Breast epithelium (tissue), 3 donors: ENCODE results near the gene PLXNA2.

Source experiments
- CTCF ChIP-seq, 3 donors: fragments of 450-650 bp; IDR thresholded peaks; one replicate each; pipeline ENCODE4 v1.5.1; 2016 to 2017; ENCODE audit warnings: antibody characterized with exemption in 3 of 3, mild to moderate bottlenecking in 3 of 3, moderate library complexity in 3 of 3
- POLR2AphosphoS5 ChIP-seq, 3 donors: sonication (generic); formaldehyde crosslinking; IDR thresholded peaks; one replicate each; pipeline ENCODE4 v1.6.1; 2017; ENCODE audit warnings: antibody characterized with exemption in 3 of 3

DNA sequence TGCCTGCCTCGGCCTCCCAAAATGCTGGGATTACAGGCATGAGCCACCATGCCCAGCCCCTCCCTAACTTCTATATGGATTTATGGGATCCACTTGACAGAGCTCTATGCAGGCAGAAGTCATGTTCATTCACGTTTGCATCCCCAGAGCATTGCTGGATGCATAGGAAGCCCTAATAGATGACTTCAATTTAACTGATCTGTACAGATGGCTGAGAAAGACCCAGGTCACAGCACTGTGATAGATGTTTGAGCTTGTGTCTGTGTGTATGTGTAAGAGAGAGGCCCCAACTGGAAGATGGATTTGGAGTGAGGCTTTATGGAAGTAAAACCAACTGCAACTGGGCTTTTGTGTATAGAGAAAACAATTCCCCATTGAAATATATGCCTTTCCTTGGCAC lies 30.9 kb upstream of the PLXNA2 start:
- TF ChIP-seq CTCF (IDR thresholded peaks at IDR 0.05) (no peak), POLR2AphosphoS5 (IDR thresholded peaks at IDR 0.05) (no peak)
